ENCODE data around the gene NEFH. TPM values are rescaled to one million over a fixed set of nuclear protein-coding genes. Genes with fewer than 3 reads are reported as not detected.
"Not testable (repeated sequence)": the region's sequence is repeated elsewhere in the genome, so short reads cannot be mapped to it uniquely, and the experiment has no call there.

Gene NEFH
- total RNA-seq, 1 donor from 2014 or later: 4.2 TPM

DNA sequence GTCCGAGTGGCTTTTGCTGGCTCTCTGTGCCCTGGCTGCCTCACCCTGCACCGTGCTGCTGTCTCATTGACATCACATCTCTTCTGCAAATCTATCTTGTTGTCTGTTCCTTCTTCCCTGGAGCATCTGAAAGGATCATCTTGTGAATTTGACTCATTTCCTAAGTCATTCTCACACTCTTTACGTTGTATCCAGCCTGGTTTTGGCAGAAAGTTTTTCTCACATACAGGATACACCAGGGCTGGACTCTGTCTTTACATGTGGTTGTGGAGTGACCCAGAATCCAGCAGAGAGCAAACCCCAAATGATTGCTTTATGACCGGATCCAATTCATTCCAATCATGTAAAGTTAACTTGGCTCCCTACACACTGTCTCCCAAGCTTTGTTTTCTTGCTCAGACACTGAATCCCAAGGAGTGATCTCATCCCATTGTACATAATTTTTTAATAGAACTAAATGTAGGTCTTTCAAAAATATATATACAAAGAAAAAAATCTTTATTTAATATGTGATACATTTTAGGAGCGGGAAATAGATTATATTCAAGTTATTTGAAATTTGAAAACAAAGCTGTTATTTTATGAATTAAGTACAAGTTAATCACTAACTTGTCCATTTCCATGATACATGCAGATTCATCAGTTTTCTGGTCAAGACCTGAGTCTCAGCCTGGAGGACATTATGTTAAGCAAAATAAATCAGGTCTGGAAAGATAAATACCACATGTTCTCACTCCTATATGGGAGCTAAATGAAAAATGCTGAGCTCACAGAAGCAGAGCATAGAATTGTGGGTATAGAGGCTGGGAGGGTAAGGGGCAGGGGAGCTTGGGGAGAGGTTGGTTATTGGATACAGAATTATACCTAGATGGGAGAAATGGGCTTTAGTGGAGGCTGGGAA lies 44.5 kb upstream of the NEFH start:
- Histone ChIP-seq H3K36me3 (no peaks in the 10 kb centered on the region), H3K27me3 (peaks cover 4% of the 10 kb centered on the region), H3K27ac (no peak overlapping the region), H3K9me3 (no peaks in the 10 kb centered on the region), H3K4me3 (no peak overlapping the region), H3K4me1 (no peaks in the 10 kb centered on the region)
- intact Hi-C loops (cut with DNase I): loop anchor here (5.0 kb wide), 1 partner anchor 737 kb away; no protein-coding TSS in a partner anchor
- no peak for DNase-seq (ENCODE audit: extremely low spot score in 2 of 2)
- no peak for TF ChIP-seq POLR2AphosphoS5 (IDR thresholded peaks at IDR 0.05; ENCODE audit: insufficient read depth in 1 of 2, low read depth in 1 of 2)
- no peak for TF ChIP-seq POLR2A (IDR thresholded peaks at IDR 0.05)
- TF ChIP-seq, protein P1, sequence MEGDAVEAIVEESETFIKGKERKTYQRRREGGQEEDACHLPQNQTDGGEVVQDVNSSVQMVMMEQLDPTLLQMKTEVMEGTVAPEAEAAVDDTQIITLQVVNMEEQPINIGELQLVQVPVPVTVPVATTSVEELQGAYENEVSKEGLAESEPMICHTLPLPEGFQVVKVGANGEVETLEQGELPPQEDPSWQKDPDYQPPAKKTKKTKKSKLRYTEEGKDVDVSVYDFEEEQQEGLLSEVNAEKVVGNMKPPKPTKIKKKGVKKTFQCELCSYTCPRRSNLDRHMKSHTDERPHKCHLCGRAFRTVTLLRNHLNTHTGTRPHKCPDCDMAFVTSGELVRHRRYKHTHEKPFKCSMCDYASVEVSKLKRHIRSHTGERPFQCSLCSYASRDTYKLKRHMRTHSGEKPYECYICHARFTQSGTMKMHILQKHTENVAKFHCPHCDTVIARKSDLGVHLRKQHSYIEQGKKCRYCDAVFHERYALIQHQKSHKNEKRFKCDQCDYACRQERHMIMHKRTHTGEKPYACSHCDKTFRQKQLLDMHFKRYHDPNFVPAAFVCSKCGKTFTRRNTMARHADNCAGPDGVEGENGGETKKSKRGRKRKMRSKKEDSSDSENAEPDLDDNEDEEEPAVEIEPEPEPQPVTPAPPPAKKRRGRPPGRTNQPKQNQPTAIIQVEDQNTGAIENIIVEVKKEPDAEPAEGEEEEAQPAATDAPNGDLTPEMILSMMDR (IDR thresholded peaks at IDR 0.05): no peak

DNA sequence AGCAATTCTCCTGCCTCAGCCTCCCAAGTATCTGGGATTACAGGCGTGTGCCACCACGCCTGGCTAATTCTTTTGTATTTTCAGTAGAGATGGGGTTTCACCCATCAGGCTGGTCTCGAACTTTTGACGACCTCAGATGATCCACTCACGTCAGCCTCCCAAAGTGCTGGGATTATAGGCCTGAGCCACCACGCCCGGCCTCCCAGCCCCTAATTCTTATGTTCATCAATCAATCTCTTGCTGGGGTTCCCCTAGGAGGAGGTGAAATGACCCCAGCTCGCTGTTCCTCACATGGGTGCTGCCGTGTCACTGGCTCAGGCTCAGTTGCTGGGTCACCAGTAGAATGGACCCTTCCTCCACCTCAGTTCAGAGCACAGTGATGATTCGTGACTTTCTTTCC lies 41.7 kb upstream of the NEFH start, which contains the start of gene RFPL1:
TSS of gene RFPL1 (plus strand) at position 301 of the 400 bp plus-strand sequence.
- H3K4me1 ChIP-seq; H3K4me3 ChIP-seq; DNase-seq (ENCODE audit: extremely low spot score in 2 of 2); H3K36me3 ChIP-seq; H3K9me3 ChIP-seq; H3K27ac ChIP-seq; H3K27me3 ChIP-seq: not testable (repeated sequence)
- intact Hi-C loops (cut with DNase I): loop anchor here (5.0 kb wide), 1 partner anchor 734 kb away; no protein-coding TSS in a partner anchor

- Histone ChIP-seq H3K27ac (no peak overlapping the region), H3K4me1 (no peaks in the 10 kb centered on the region), H3K27me3 (no peaks in the 10 kb centered on the region), H3K9me3 (no peaks in the 10 kb centered on the region), H3K4me3 (no peak overlapping the region), H3K36me3 (no peaks in the 10 kb centered on the region)
- DNase-seq (ENCODE audit: extremely low spot score in 2 of 2): no peak
- TF ChIP-seq POLR2A (IDR thresholded peaks at IDR 0.05): no peak
- TF ChIP-seq POLR2AphosphoS5 (IDR thresholded peaks at IDR 0.05; ENCODE audit: insufficient read depth in 1 of 2, low read depth in 1 of 2): no peak
- TF ChIP-seq, protein P1 (IDR thresholded peaks at IDR 0.05): no peak
- intact Hi-C loops (cut with DNase I): no loop called here
Measured at GRCh38 chr22:29442976-29443375, 37.0 kb upstream of the NEFH start.

DNA sequence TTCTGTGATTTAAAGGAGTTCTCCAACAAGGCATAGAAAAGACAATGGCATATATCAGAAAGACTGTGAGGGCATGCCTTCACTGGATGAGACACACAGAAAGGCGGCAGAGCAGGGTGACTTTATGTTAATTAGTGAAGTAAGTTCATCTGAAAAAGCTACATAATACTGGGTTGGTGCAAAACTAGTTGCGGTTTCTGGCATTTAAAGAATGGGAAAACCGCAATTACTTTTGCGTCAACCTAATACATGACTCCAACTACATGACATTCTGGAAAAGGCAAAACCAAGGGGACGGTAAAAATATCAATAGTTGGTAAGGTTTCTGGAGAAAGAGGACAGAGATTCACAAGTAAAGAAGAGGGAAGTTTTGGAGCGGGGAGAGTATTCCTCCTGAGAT lies 36.6 kb upstream of the NEFH start:
- DNase-seq (ENCODE audit: extremely low spot score in 2 of 2): no peak
- no peaks in the 10 kb centered on the region for H3K36me3 ChIP-seq
- H3K27me3 ChIP-seq: no peaks in the 10 kb centered on the region
- H3K9me3 ChIP-seq: no peaks in the 10 kb centered on the region
- intact Hi-C loops (cut with DNase I): no loop called here
- TF ChIP-seq, protein P1 (IDR thresholded peaks at IDR 0.05): no peak
- no peak for TF ChIP-seq POLR2A (IDR thresholded peaks at IDR 0.05)
- no peak for TF ChIP-seq POLR2AphosphoS5 (IDR thresholded peaks at IDR 0.05; ENCODE audit: insufficient read depth in 1 of 2, low read depth in 1 of 2)
- no peak overlapping the region for H3K27ac ChIP-seq
- no peak overlapping the region for H3K4me3 ChIP-seq
- no peaks in the 10 kb centered on the region for H3K4me1 ChIP-seq

- no peak overlapping the region for H3K27ac ChIP-seq
- H3K27me3 ChIP-seq: no peaks in the 10 kb centered on the region
- no peaks in the 10 kb centered on the region for H3K4me1 ChIP-seq
- H3K4me3 ChIP-seq: no peak overlapping the region
- intact Hi-C loops (cut with DNase I): no loop called here
- no peak for DNase-seq (ENCODE audit: extremely low spot score in 2 of 2)
- H3K36me3 ChIP-seq: no peaks in the 10 kb centered on the region
- TF ChIP-seq POLR2AphosphoS5 (IDR thresholded peaks at IDR 0.05; ENCODE audit: insufficient read depth in 1 of 2, low read depth in 1 of 2) (no peak), POLR2A (IDR thresholded peaks at IDR 0.05) (no peak)
- TF ChIP-seq, protein P1 (IDR thresholded peaks at IDR 0.05): no peak
- H3K9me3 ChIP-seq: no peaks in the 10 kb centered on the region
Measured at GRCh38 chr22:29443861-29444792, 35.9 kb upstream of the NEFH start.
